Activated CD4-positive, alpha-beta T cell treated with anti-CD3 and anti-CD28 coated beads, Interleukin-2, amount 50 U/mL, for 24 hours (primary cell): ENCODE data around the gene FBXO30.

Experiments
- DNase-seq, 2 donors: peaks; one replicate each; pipeline ENCODE4 v3.0.0-alpha.2; 2020; ENCODE audit warnings: low read depth in 1 of 2, low spot score in 1 of 2

Gene FBXO30

GRCh38 chr6:145822456-145822855, 7.9 kb upstream of the FBXO30 start:
- no peak for DNase-seq

GRCh38 chr6:145819994-145820393, 5.4 kb upstream of the FBXO30 start:
- DNase-seq: no peak

- no peak for DNase-seq
Observed at GRCh38 chr6:145818796-145819195, 4.2 kb upstream of the FBXO30 start.

- no peak for DNase-seq
Observed at GRCh38 chr6:145816392-145816791, 1.8 kb upstream of the FBXO30 start.

GRCh38 chr6:145815309-145816274, 997 bp upstream of the FBXO30 start:
- no peak for DNase-seq

GRCh38 chr6:145814035-145814500, 527 bp downstream of the FBXO30 start:
- DNase-seq: no peak

- DNase-seq: no peak
Observed at GRCh38 chr6:145813285-145814034, 1.1 kb downstream of the FBXO30 start.

- DNase-seq: no peak
Observed at GRCh38 chr6:145811741-145812140, 2.9 kb downstream of the FBXO30 start.

- DNase-seq: no peak
Observed at GRCh38 chr6:145809785-145810184, 4.8 kb downstream of the FBXO30 start.

- DNase-seq: no peak
Observed at GRCh38 chr6:145809211-145809610, 5.4 kb downstream of the FBXO30 start.

- DNase-seq: no peak
Observed at GRCh38 chr6:145808239-145808638, 6.4 kb downstream of the FBXO30 start.

GRCh38 chr6:145802141-145802540, 12.5 kb downstream of the FBXO30 start:
- DNase-seq: no peak

- no peak for DNase-seq
Observed at GRCh38 chr6:145801021-145801420, 13.6 kb downstream of the FBXO30 start.

GRCh38 chr6:145798530-145798929, 16.1 kb downstream of the FBXO30 start:
- no peak for DNase-seq

GRCh38 chr6:145789443-145789842, 25.2 kb downstream of the FBXO30 start:
- no peak for DNase-seq

GRCh38 chr6:145787688-145788087, 26.9 kb downstream of the FBXO30 start:
- no peak for DNase-seq

- DNase-seq: no peak
Observed at GRCh38 chr6:145784683-145785082, 29.9 kb downstream of the FBXO30 start.

GRCh38 chr6:145783796-145784195, 30.8 kb downstream of the FBXO30 start:
- DNase-seq: no peak

GRCh38 chr6:145772846-145773245, 41.7 kb downstream of the FBXO30 start:
- no peak for DNase-seq

- DNase-seq: no peak
Observed at GRCh38 chr6:145765449-145765848, 49.1 kb downstream of the FBXO30 start.

GRCh38 chr6:145763742-145764141, 50.9 kb downstream of the FBXO30 start:
- no peak for DNase-seq

GRCh38 chr6:145761584-145761983, 53.0 kb downstream of the FBXO30 start:
- DNase-seq: no peak
